Central memory CD8-positive, alpha-beta T cell (primary cell): Measurements from ENCODE around the gene HDAC1.

ENCODE experiments used
- ATAC-seq: fragments of 150-1000 bp; cut with Tn5 transposase; replicated peaks from 2 replicates; pipeline ENCODE4 v1.10.0; 2022; ENCODE audit warnings: mild to moderate bottlenecking, moderate FRiP score, moderate number of reproducible peaks; ENCODE audit not compliant: poor library complexity, severe bottlenecking; ENCODE audit errors: extremely low read depth
- DNase-seq, 2 donors: peaks; one replicate each; pipeline ENCODE4 v3.0.0; 2021; ENCODE audit warnings: low spot score in 2 of 2
- H3K27ac Mint-ChIP-seq: one replicate; pipeline ENCODE4 v1.8.0; 2022; ENCODE audit warnings: low read depth, mild to moderate bottlenecking, moderate library complexity, mixed read lengths
- H3K27me3 Mint-ChIP-seq: one replicate; pipeline ENCODE4 v1.8.0; 2022; ENCODE audit warnings: mixed read lengths
- H3K36me3 Mint-ChIP-seq: one replicate; pipeline ENCODE4 v1.8.0; 2022; ENCODE audit warnings: mild to moderate bottlenecking, moderate library complexity, mixed read lengths; ENCODE audit not compliant: insufficient read depth
- H3K4me1 Mint-ChIP-seq: one replicate; pipeline ENCODE4 v1.8.0; 2022; ENCODE audit warnings: mixed read lengths
- H3K4me3 Mint-ChIP-seq: one replicate; pipeline ENCODE4 v1.8.0; 2022; ENCODE audit warnings: mild to moderate bottlenecking, moderate library complexity, mixed read lengths
- H3K9me3 Mint-ChIP-seq: one replicate; pipeline ENCODE4 v1.8.0; 2022; ENCODE audit warnings: mixed read lengths

HDAC1 gene

GRCh38 chr1:32291708-32292538 is at the start of gene HDAC1:
HDAC1 (plus strand) TSS chr1:32292083; CDS start chr1:32292170, 87 bp downstream.
- Mint-ChIP-seq H3K36me3 (peaks cover 35% of the 10 kb centered on the region), H3K4me1 (peaks cover 47% of the 10 kb centered on the region), H3K27me3 (no peaks in the 10 kb centered on the region), H3K9me3 (no peaks in the 10 kb centered on the region), H3K27ac (peak within 1 kb of the TSS; percentile 97), H3K4me3 (peak within 1 kb of the TSS; percentile 91)
- ATAC-seq, result peak; percentile 98
- peak; percentile 88 to 96 for DNase-seq

DNA sequence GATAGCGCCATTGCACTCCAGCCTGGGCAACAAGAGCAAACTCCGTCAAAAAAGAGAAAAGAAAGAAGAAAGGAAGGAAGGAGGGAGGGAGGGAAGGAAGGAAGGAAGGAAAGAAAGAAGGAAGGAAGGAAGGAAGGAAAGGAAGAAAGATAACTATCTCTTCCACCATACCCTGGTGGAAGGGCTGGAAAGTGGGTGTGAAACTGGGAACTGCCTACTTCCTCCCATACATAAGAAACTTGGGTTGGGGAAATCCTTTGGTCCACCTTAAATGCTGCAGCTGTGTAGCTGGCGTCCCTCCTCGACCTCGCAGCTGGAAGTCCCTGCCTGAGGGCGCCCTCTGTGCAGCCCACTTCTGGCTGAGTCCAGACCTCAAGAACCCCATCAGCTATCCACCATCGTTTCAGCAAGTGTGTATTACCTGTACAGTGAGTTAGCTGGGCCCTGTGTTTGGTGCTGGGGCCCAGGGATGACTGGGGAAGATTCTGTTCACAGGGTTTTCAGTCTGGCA is 49.5 kb upstream of the HDAC1 start:
- H3K4me1 Mint-ChIP-seq, result peaks cover 8% of the 10 kb centered on the region
- no peaks in the 10 kb centered on the region for H3K9me3 Mint-ChIP-seq
- DNase-seq (no peak), ATAC-seq (no peak)
- peaks cover 5% of the 10 kb centered on the region for H3K36me3 Mint-ChIP-seq
- H3K27ac Mint-ChIP-seq, result no peak overlapping the region
- H3K4me3 Mint-ChIP-seq, result no peak overlapping the region
- no peaks in the 10 kb centered on the region for H3K27me3 Mint-ChIP-seq

GRCh38 chr1:32246888-32247273 is 45.0 kb upstream of the HDAC1 start, which contains the start of gene FAM167B:
FAM167B (plus strand) TSS chr1:32247222; CDS start chr1:32247422, 200 bp downstream.
- Mint-ChIP-seq H3K4me3 (peak within 1 kb of the TSS; percentile 97), H3K9me3 (no peaks in the 10 kb centered on the region), H3K36me3 (peaks cover 17% of the 10 kb centered on the region), H3K27ac (peak within 1 kb of the TSS; percentile 98), H3K27me3 (no peaks in the 10 kb centered on the region), H3K4me1 (peaks cover 46% of the 10 kb centered on the region)
- DNase-seq (no peak), ATAC-seq (no peak)

DNA sequence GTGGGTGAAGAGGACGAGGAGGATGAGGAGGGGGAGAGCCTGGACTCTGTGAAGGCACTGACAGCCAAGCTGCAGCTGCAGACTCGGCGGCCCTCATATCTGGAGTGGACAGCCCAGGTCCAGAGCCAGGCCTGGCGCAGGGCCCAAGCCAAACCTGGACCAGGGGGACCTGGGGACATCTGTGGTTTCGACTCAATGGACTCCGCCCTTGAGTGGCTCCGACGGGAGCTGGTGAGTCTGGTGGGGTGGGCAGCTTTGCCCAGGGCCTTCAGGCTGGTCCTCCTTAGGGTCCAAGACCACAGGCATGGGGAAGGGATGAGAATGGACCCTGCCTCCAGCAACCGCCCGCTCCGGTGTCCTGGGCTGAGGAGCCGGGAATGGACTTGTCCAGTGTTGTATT is 44.4 kb upstream of the HDAC1 start:
- peaks cover 20% of the 10 kb centered on the region for H3K36me3 Mint-ChIP-seq
- H3K4me1 Mint-ChIP-seq, result peaks cover 46% of the 10 kb centered on the region
- H3K9me3 Mint-ChIP-seq, result no peaks in the 10 kb centered on the region
- H3K4me3 Mint-ChIP-seq, result peak overlapping the region; percentile 97
- peak overlapping the region; percentile 98 for H3K27ac Mint-ChIP-seq
- no peaks in the 10 kb centered on the region for H3K27me3 Mint-ChIP-seq
- no peak for DNase-seq
- ATAC-seq, result no peak

- peak; percentile 50 to 71 for DNase-seq
- Mint-ChIP-seq H3K36me3 (peaks cover 22% of the 10 kb centered on the region), H3K9me3 (no peaks in the 10 kb centered on the region), H3K4me3 (peak overlapping the region; percentile 97), H3K27ac (peak overlapping the region; percentile 98), H3K27me3 (no peaks in the 10 kb centered on the region), H3K4me1 (peaks cover 50% of the 10 kb centered on the region)
- no peak for ATAC-seq
Measured at GRCh38 chr1:32247983-32248889, 43.6 kb upstream of the HDAC1 start.

- no peaks in the 10 kb centered on the region for H3K27me3 Mint-ChIP-seq
- H3K36me3 Mint-ChIP-seq, result peaks cover 30% of the 10 kb centered on the region
- H3K4me1 Mint-ChIP-seq, result peaks cover 59% of the 10 kb centered on the region
- ATAC-seq, result peak; percentile 88
- H3K4me3 Mint-ChIP-seq, result peak overlapping the region; percentile 97
- DNase-seq, result peak; percentile 60 to 81
- no peaks in the 10 kb centered on the region for H3K9me3 Mint-ChIP-seq
- H3K27ac Mint-ChIP-seq, result peak overlapping the region; percentile 98
Measured at GRCh38 chr1:32249831-32250525, 41.9 kb upstream of the HDAC1 start.

GRCh38 chr1:32250893-32251716 is 40.8 kb upstream of the HDAC1 start, which contains the start of gene LCK:
LCK (plus strand) TSS chr1:32251265; CDS start chr1:32274330, 23,065 bp downstream.
- no peaks in the 10 kb centered on the region for H3K9me3 Mint-ChIP-seq
- peaks cover 59% of the 10 kb centered on the region for H3K4me1 Mint-ChIP-seq
- peak in 1 of 2 donors; percentile 46 for DNase-seq
- H3K27me3 Mint-ChIP-seq, result no peaks in the 10 kb centered on the region
- peak within 1 kb of the TSS; percentile 97 for H3K4me3 Mint-ChIP-seq
- no peak for ATAC-seq
- H3K36me3 Mint-ChIP-seq, result peaks cover 34% of the 10 kb centered on the region
- peak within 1 kb of the TSS; percentile 98 for H3K27ac Mint-ChIP-seq

GRCh38 chr1:32255072-32256071 is 36.5 kb upstream of the HDAC1 start:
- Mint-ChIP-seq H3K4me3 (peak overlapping the region; percentile 97), H3K4me1 (peaks cover 54% of the 10 kb centered on the region)
- peak; percentile 20 for ATAC-seq

GRCh38 chr1:32256473-32257226 is 35.2 kb upstream of the HDAC1 start:
- peaks cover 46% of the 10 kb centered on the region for H3K4me1 Mint-ChIP-seq
- ATAC-seq, result no peak

More at GRCh38 chr1:32255072-32256071, 36.5 kb upstream of the HDAC1 start:
- Mint-ChIP-seq H3K27ac (peak overlapping the region; percentile 86), H3K36me3 (peaks cover 59% of the 10 kb centered on the region), H3K9me3 (no peaks in the 10 kb centered on the region), H3K27me3 (no peaks in the 10 kb centered on the region)
- DNase-seq, result no peak

GRCh38 chr1:32257227-32257508 is 34.7 kb upstream of the HDAC1 start:
- no peak for ATAC-seq
- no peaks in the 10 kb centered on the region for H3K27me3 Mint-ChIP-seq

More at GRCh38 chr1:32256473-32257226, 35.2 kb upstream of the HDAC1 start:
- Mint-ChIP-seq H3K9me3 (no peaks in the 10 kb centered on the region), H3K4me3 (peak overlapping the region; percentile 97), H3K27ac (peak overlapping the region; percentile 90), H3K36me3 (peaks cover 62% of the 10 kb centered on the region), H3K27me3 (no peaks in the 10 kb centered on the region)
- DNase-seq, result no peak

More at GRCh38 chr1:32257227-32257508, 34.7 kb upstream of the HDAC1 start:
- Mint-ChIP-seq H3K4me1 (peaks cover 41% of the 10 kb centered on the region), H3K4me3 (peak overlapping the region; percentile 97), H3K36me3 (peaks cover 58% of the 10 kb centered on the region), H3K27ac (peak overlapping the region; percentile 90), H3K9me3 (no peaks in the 10 kb centered on the region)
- no peak for DNase-seq
